ENCODE results near the gene BANK1. TPM values are rescaled to one million over a fixed set of nuclear protein-coding genes. Genes with fewer than 3 reads are reported as not detected.
A peak's percentile ranks its signal among the peaks of the same experiment; 100 is the strongest.

Gene BANK1
- total RNA-seq, 1 experiment from 2014 or later, result 1.1 TPM

GRCh38 chr4:101784957-101785356 is 5.6 kb upstream of the BANK1 start:
- no peaks in the 10 kb centered on the region for H3K23me2 ChIP-seq (ENCODE audit: insufficient read length, low read depth, low read length, poor library complexity, severe bottlenecking)
- H3K56ac ChIP-seq (ENCODE audit: insufficient read length, low read depth, low read length), result no peak overlapping the region
- H3K27ac ChIP-seq (ENCODE audit: insufficient read length, low read depth, low read length), result no peak overlapping the region
- WGBS (ENCODE audit: extremely low coverage, insufficient read length, low lambda C conversion rate), result no CpG with 5 or more reads among the region's 1 CpG
- no peak overlapping the region for H2AFZ ChIP-seq (ENCODE audit: low read length)
- Mint-ChIP-seq H3K36me3 (ENCODE audit: insufficient read depth in 1 of 3, low read depth in 3 of 3) (peaks cover 2 to 9% (median 3%) of the 10 kb centered on the region in 3 experiments; a peak in 4 of 7 replicates), H3K27ac (peak overlapping the region in 1 of 3 experiments; percentile 92; a peak in 2 of 7 replicates), H3K9me3 (peaks cover 6 to 12% of the 10 kb centered on the region in 2 experiments; a peak in 4 of 5 replicates), H3K4me1 (peaks cover 16 to 18% of the 10 kb centered on the region in 2 experiments), H3K4me3 (no peak overlapping the region), H3K27me3 (ENCODE audit: low read depth) (no peaks in the 10 kb centered on the region)
- no peak overlapping the region for H3K9ac ChIP-seq (ENCODE audit: extremely low read depth, insufficient read length, low read length)
- no peaks in the 10 kb centered on the region for H4K20me1 ChIP-seq (ENCODE audit: control insufficient read depth, insufficient read depth, insufficient read length)
- H3K23ac ChIP-seq (ENCODE audit: insufficient read length, low read depth, low read length), result no peak overlapping the region
- H3K79me2 ChIP-seq (ENCODE audit: insufficient read depth, low read length), result no peaks in the 10 kb centered on the region
- H3K27me3 ChIP-seq (ENCODE audit: insufficient read depth, low read length), result no peaks in the 10 kb centered on the region
- no peak for TF ChIP-seq CTCF (conservative IDR thresholded peaks at IDR 0.05)
- no peaks in the 10 kb centered on the region for H3K9me3 ChIP-seq (ENCODE audit: control insufficient read depth, low read depth, low read length)
- H2AK5ac ChIP-seq (ENCODE audit: insufficient read length, low read length), result no peak overlapping the region
- H2BK15ac ChIP-seq (ENCODE audit: low read depth, low read length), result no peak overlapping the region
- no peak overlapping the region for H4K5ac ChIP-seq (ENCODE audit: insufficient read length, low read depth, low read length)
- no peak overlapping the region for H3K18ac ChIP-seq (ENCODE audit: insufficient read length, low read depth, low read length)
- H2BK20ac ChIP-seq (ENCODE audit: low read depth, low read length, poor library complexity, severe bottlenecking), result no peak overlapping the region
- H3K4me1 ChIP-seq (ENCODE audit: insufficient read depth, low read length), result no peaks in the 10 kb centered on the region
- DNase-seq, result no peak
- no peak overlapping the region for H2BK5ac ChIP-seq (ENCODE audit: insufficient read length, low read length)
- no peak overlapping the region for H3T11ph ChIP-seq (ENCODE audit: low read length)
- H3K79me1 ChIP-seq (ENCODE audit: insufficient read depth, low read depth, low read length, poor library complexity, severe bottlenecking), result no peaks in the 10 kb centered on the region
- H2BK12ac ChIP-seq (ENCODE audit: insufficient read length, low read depth, low read length), result no peak overlapping the region
- no peak overlapping the region for H4K91ac ChIP-seq (ENCODE audit: insufficient read length, low read depth, low read length)
- H3K14ac ChIP-seq (ENCODE audit: insufficient read depth, low read length), result no peak overlapping the region
- no peak overlapping the region for H2BK120ac ChIP-seq (ENCODE audit: low read depth, low read length, poor library complexity, severe bottlenecking)
- H3K4ac ChIP-seq (ENCODE audit: low read depth, low read length), result no peak overlapping the region
- H4K8ac ChIP-seq (replicated peaks; ENCODE audit: insufficient read length, low read depth, low read length), result no peak overlapping the region
- H3K4me2 ChIP-seq (ENCODE audit: insufficient read depth, insufficient read length, low read length), result no peak overlapping the region

Measured in H9 (cell line).